ENCODE data around the gene PTPRN2. TPM values are rescaled to one million over a fixed set of nuclear protein-coding genes. Genes with fewer than 3 reads are reported as not detected.

Gene PTPRN2
- total RNA-seq, 1 experiment from 2014 or later = 3.8 TPM

GRCh38 chr7:157693071-157693520, 894.5 kb downstream of the PTPRN2 start:
- Histone ChIP-seq H3K4me1 (no peaks in the 10 kb centered on the region), H3K27ac (no peak overlapping the region), H3K4me3 (no peak overlapping the region), H3K9me3 (replicated peaks) (no peaks in the 10 kb centered on the region), H3K36me3 (no peaks in the 10 kb centered on the region), H3K27me3 (no peaks in the 10 kb centered on the region)
- DNase-seq = no peak

DNA sequence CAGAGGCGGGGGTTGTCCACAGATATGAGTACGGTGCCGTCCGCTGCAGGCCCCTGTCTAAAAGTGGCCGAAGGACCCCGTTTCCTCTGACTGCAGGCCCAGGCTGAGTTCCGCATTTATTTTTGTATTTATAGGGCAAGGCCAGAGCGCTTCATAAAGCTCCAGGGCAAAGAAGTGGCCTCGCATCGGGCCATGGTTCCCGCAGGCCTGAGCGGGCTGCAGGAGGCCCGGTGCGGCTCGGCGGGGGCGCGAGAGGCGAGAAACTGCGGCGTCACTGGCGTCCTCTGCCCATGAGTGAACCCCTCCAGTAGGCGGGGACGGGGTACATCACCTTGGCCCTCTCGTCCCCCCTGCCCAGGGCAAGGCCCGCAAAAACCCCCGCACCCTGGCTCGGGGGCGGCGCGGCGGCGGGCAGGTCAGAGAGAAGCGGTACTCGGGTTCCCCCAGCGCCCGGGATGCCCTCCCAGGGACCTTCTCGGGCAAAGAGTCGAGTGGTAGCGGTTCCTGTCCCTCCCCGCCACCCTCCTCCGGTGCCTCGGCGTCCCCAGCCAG, 895.1 kb downstream of the PTPRN2 start:
- DNase-seq = no peak
- H3K4me3 ChIP-seq = no peak overlapping the region
- no peaks in the 10 kb centered on the region for H3K4me1 ChIP-seq
- no peak overlapping the region for H3K27ac ChIP-seq
- H3K36me3 ChIP-seq = peaks cover 5% of the 10 kb centered on the region; the same call in 1 of the 2 replicates
- H3K27me3 ChIP-seq = no peaks in the 10 kb centered on the region
- no peaks in the 10 kb centered on the region for H3K9me3 ChIP-seq (replicated peaks)

DNA sequence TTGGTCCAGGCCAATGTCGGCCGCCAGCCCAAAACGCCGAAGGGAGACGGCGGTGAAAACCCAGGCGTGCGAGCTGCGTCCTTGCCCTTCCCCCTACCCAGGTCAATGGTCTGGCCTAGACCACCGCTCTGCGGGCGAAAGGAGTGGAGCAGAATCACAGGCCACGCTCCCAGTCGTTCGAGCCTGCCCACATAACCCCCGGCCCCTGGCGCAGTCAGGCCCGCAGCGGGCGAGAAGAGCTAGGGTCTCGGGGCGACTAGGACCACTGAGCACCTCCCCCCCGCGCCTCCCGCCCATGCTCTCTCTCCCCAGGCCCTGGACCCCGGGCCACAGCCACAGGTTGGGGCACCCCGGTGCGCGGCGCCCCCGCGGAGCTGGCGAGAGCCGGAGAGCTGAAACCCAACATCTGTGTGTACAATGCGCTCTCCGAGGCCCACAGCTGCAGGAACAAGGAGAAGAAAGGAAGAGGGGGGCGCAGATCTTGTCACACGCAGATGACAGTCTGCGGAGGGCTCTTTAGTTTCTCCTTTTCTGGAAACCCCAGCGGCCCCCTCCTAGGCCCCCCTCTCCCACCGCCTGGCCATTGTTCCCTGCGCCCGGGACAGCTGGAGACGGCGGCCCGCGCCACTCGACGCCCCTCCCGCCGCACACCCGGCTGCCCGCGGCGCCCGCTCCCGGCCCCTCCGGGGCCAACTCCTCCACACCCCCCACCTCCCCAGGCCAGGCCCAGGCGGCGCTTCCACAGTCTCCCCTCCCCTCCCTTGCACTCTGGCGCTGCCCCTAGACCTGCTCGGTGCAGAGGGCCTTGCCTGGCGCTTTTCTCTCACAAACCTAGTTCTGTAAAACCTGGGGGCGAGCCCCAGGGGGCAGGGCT, 895.8 kb downstream of the PTPRN2 start:
- Histone ChIP-seq H3K4me3 (peak overlapping the region; percentile 86), H3K9me3 (replicated peaks) (no peaks in the 10 kb centered on the region), H3K36me3 (peaks cover 12% of the 10 kb centered on the region), H3K4me1 (no peaks in the 10 kb centered on the region), H3K27ac (no peak overlapping the region), H3K27me3 (no peaks in the 10 kb centered on the region)
- DNase-seq = no peak

DNA sequence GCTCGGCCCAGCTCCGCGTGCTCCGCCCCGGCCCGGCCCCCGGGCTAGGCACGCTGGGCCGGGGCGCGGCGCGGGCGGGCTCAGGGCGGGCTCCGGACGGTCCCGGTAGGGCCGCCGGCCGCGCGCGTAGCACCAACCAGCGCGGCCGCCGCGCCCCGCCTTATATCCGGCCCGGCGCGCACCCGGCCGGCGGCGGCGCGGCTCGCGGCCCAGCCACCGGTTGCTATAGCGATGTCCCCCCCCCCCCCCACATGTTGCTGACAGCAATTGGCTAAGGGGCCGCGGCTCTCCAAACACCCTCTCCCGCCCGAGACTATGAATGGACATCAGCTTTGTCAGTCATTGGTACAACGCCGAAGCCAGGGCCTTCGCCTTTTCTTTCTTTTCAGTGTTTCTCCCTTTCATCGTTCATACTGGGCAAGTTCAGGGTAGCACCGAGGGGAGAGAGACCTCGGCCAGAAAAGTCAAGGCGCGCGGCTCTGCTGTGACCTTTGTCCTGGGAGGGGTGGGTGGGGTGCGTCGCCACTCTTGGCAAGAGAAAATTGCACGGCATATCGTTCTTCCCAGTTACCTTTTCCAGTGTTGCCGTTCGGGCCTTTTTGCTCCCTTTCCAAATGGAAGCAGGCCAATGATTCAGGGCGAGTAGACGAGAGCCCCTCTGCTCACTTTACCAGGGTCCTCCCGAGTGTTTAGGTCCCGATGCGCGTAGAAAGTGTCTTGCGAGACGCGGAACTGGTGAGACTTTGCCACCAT, 896.6 kb downstream of the PTPRN2 start:
- Histone ChIP-seq H3K27ac (peak overlapping the region; percentile 28), H3K4me3 (peak overlapping the region; percentile 86), H3K36me3 (peaks cover 13% of the 10 kb centered on the region), H3K9me3 (replicated peaks) (no peaks in the 10 kb centered on the region), H3K4me1 (no peaks in the 10 kb centered on the region), H3K27me3 (no peaks in the 10 kb centered on the region)
- peak; percentile 88 to 90 for DNase-seq

DNA sequence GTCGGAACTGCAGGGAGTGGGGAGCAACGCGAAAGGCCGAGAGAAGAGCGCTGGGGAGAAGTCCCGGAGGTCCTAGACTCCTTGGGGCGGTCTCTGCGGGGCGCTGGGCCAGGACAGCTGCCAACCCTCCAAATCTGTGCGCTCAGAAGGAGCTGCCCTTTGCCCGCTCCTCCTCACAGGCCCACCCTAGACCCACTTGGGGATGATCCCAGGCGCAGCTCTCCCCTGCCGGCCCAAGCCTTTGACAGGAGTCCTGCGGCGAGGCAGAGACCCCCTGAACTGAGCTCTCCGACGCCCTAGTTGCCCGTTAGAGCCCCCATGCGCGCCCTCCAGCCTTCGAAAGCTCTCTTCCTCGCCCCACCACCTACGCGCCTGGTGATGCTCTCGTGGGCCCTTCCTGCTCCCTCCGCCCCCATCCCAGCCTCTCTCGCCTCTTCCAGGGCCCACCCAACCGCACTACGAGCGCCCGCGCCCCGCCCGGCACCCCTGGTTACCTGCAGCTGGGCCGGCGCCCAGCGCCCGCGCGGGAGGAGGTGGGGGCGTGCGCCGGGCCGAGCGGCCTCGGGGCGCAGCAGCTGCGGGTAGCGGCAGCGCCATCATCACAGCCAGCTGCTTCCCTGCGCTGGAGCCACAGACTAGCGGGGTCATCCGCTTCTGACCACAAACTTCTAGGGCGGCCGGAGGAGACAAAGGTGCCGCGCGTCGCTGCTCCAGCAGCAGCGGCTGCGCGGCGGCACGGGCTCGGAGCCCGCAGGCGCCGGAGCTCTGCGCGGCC, 897.4 kb downstream of the PTPRN2 start:
- Histone ChIP-seq H3K36me3 (peaks cover 13% of the 10 kb centered on the region), H3K27ac (peak overlapping the region; percentile 85), H3K4me1 (no peaks in the 10 kb centered on the region), H3K9me3 (replicated peaks) (no peaks in the 10 kb centered on the region), H3K4me3 (peak overlapping the region; percentile 86), H3K27me3 (no peaks in the 10 kb centered on the region)
- peak; percentile 81 to 83 for DNase-seq

- no peaks in the 10 kb centered on the region for H3K27me3 ChIP-seq
- no peaks in the 10 kb centered on the region for H3K9me3 ChIP-seq (replicated peaks)
- H3K27ac ChIP-seq = peak overlapping the region; percentile 85
- H3K4me1 ChIP-seq = no peaks in the 10 kb centered on the region
- H3K36me3 ChIP-seq = peaks cover 13% of the 10 kb centered on the region
- DNase-seq = no peak
- H3K4me3 ChIP-seq = peak overlapping the region; percentile 86
Measured at GRCh38 chr7:157689269-157690057, 898.2 kb downstream of the PTPRN2 start.

DNA sequence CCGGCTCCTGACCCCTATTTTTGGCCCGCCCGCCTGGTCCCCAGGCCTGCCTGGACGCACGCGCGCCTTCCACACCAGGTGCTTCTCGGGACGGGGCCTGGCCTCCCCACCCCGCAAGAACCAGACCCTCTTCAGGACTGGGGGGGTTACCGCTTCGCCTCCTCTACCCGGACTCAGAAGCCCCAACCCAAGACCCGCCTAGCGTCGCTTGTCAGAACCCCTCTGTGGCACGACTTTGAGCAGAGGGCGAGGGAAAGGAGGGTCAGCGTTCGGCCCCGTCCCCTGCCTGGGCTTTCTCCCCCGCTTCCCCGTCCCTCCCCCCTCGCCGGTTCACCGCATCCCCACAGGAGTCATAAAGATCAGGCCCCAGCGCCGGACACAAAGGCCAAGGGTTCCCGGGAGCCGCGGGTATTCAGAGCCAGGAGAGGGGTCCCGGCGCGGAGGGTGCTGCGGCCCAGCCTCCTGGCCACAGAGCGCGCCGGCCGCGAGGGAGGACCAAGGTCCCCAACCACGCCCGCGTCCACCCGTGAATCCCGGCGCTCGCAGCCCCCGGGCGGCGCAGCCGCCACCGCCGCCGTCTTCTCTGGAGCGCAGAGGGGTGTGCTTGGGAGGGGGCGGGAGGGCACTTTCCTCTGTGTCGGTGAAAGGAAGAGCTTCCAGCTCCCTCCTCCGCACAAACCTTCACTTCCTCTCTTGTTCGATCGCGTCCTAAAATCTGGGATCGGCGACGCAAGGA, 898.9 kb downstream of the PTPRN2 start:
- Histone ChIP-seq H3K4me3 (no peak overlapping the region), H3K27ac (no peak overlapping the region), H3K36me3 (peaks cover 17% of the 10 kb centered on the region), H3K4me1 (no peaks in the 10 kb centered on the region), H3K27me3 (no peaks in the 10 kb centered on the region), H3K9me3 (replicated peaks) (no peaks in the 10 kb centered on the region)
- DNase-seq = no peak

GRCh38 chr7:157687845-157688532, 899.6 kb downstream of the PTPRN2 start:
- H3K27me3 ChIP-seq = no peaks in the 10 kb centered on the region
- no peak overlapping the region for H3K4me3 ChIP-seq
- H3K9me3 ChIP-seq (replicated peaks) = no peaks in the 10 kb centered on the region
- H3K36me3 ChIP-seq = peaks cover 21% of the 10 kb centered on the region
- H3K27ac ChIP-seq = no peak overlapping the region
- DNase-seq = no peak
- H3K4me1 ChIP-seq = no peaks in the 10 kb centered on the region

DNA sequence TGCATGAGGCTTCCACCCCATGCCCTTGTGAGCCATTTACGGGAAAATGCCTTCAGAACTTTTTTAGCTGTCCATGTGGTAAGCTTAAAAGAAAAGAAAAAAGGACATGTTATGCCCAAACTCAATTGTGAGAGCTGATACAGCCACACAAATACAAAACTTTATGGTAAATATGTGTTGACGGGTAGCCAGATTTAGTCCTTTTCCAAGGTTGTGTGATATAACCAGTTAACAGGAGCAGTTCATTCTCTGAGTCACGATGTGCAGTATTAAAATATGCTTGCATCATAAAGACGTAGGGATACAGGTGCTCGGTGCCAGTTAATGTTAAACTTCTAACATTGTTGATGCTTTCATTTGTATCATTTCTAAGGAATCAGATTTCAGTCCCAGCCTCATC, 900.5 kb downstream of the PTPRN2 start:
- no peak for DNase-seq
- no peak overlapping the region for H3K4me3 ChIP-seq
- H3K36me3 ChIP-seq = peaks cover 24% of the 10 kb centered on the region
- H3K27me3 ChIP-seq = no peaks in the 10 kb centered on the region
- no peaks in the 10 kb centered on the region for H3K4me1 ChIP-seq
- H3K9me3 ChIP-seq (replicated peaks) = no peaks in the 10 kb centered on the region
- H3K27ac ChIP-seq = no peak overlapping the region

DNA sequence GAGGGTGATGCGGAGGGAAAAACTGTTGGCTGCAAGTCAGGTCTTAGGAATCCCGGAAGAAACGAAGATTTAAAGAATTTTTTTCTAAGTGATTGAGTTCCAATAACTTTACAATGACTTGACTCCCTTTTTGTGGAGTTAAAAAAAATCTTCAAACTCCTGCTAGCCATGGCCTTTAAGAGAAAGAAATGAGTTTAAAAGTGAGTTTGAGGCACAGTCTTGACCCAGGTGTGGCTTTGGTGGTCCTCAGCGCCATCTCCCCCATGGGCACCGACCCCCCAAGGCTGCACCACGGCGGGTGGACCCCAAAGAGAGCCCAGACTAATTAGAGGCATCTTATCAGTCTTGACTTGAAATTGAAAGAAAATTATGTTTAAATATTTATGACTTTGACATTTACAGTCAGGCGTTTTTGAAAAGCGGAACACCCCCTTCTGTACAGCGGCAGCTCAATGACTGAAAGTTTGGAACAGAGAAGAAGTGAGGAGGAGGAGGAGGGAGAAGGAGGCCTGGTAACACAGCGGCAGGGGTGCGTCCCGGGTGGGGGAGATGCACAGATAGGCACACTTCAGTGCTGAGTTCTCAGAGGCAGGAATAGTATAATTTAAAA, 901.2 kb downstream of the PTPRN2 start:
- no peak for DNase-seq
- Histone ChIP-seq H3K36me3 (peaks cover 29% of the 10 kb centered on the region), H3K4me3 (no peak overlapping the region), H3K27ac (no peak overlapping the region), H3K9me3 (replicated peaks) (no peaks in the 10 kb centered on the region), H3K27me3 (no peaks in the 10 kb centered on the region), H3K4me1 (no peaks in the 10 kb centered on the region; the same call in 1 of the 2 replicates)

GRCh38 chr7:157685430-157686284, 902.0 kb downstream of the PTPRN2 start:
- H3K27me3 ChIP-seq = no peaks in the 10 kb centered on the region
- H3K4me1 ChIP-seq = no peaks in the 10 kb centered on the region; the same call in 1 of the 2 replicates
- DNase-seq = no peak
- H3K36me3 ChIP-seq = peaks cover 36% of the 10 kb centered on the region
- no peak overlapping the region for H3K27ac ChIP-seq
- H3K9me3 ChIP-seq (replicated peaks) = no peaks in the 10 kb centered on the region
- H3K4me3 ChIP-seq = no peak overlapping the region
